Measurements from ENCODE around the gene SLCO2B1. TPM values are rescaled to one million over a fixed set of nuclear protein-coding genes. Genes with fewer than 3 reads are reported as not detected.

Gene SLCO2B1
- total RNA-seq, 4 donors from 2014 or later = 44.6 to 297 (median 208) TPM

GRCh38 chr11:75229466-75229865 lies 78.6 kb downstream of the SLCO2B1 start:
- TF ChIP-seq CTCF (IDR thresholded peaks at IDR 0.05) (no peak), POLR2A (IDR thresholded peaks at IDR 0.05) (no peak)
- H3K4me1 ChIP-seq = no peaks in the 10 kb centered on the region

DNA sequence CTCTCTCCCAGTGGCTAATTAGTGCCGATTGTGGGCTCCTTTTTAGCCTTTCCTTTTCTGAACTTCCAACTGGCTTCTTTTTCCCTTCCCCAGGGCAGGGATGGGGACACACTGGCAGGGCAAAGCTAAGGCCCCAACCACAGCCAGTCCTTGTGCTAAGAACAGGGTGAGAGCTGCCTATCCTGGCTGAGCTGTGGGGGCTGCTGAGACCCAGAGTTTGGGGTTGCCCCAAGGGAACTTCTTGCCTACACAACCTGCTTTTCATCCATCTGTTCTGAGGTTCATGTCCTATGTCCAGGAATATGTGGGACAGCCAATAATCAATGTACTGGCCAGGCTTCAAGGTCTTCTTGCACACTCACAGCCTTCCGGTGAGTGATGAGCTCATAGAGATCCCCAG lies 79.7 kb downstream of the SLCO2B1 start:
- peak in 1 of 3 donors; percentile 1 for DNase-seq
- no peaks in the 10 kb centered on the region for H3K9me3 ChIP-seq
- no peak overlapping the region for H3K27ac ChIP-seq
- H3K4me1 ChIP-seq = no peaks in the 10 kb centered on the region
- no peak for TF ChIP-seq CTCF (IDR thresholded peaks at IDR 0.05)
- no peak overlapping the region for H3K4me3 ChIP-seq
- no peaks in the 10 kb centered on the region for H3K27me3 ChIP-seq
- no peaks in the 10 kb centered on the region for H3K36me3 ChIP-seq

More at GRCh38 chr11:75229466-75229865, 78.6 kb downstream of the SLCO2B1 start:
- no peak overlapping the region for H3K4me3 ChIP-seq
- H3K36me3 ChIP-seq = no peaks in the 10 kb centered on the region
- H3K27me3 ChIP-seq = no peaks in the 10 kb centered on the region
- H3K27ac ChIP-seq = no peak overlapping the region
- DNase-seq = peak in 1 of 3 donors; percentile 25
- H3K9me3 ChIP-seq = no peaks in the 10 kb centered on the region

DNA sequence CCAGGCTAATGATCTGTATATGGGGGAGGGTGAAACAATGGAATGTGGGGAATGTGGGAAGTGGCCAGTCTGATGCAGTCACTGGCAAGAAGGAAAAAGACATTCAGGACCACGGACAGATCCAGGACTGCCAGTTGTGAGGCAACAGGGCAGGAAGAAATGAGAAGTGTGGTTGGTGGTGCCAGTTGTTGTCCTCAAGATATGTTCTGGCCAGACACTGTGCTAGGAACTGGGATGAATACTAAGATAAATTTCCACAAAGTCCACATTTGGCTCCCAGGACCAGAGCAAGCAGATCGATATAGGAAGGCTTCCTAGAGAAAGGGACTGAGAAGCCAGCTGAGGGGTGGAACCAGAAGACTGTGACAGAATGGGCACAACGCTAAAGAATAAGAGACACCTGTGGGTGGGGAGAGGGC lies 82.9 kb downstream of the SLCO2B1 start:
- Histone ChIP-seq H3K27me3 (no peaks in the 10 kb centered on the region), H3K4me1 (no peaks in the 10 kb centered on the region), H3K9me3 (no peaks in the 10 kb centered on the region), H3K36me3 (no peaks in the 10 kb centered on the region), H3K4me3 (no peak overlapping the region), H3K27ac (no peak overlapping the region)
- no peak for TF ChIP-seq CTCF (IDR thresholded peaks at IDR 0.05)
- no peak for TF ChIP-seq POLR2A (IDR thresholded peaks at IDR 0.05)
- peak in 1 of 3 donors; percentile 47 for DNase-seq

DNA sequence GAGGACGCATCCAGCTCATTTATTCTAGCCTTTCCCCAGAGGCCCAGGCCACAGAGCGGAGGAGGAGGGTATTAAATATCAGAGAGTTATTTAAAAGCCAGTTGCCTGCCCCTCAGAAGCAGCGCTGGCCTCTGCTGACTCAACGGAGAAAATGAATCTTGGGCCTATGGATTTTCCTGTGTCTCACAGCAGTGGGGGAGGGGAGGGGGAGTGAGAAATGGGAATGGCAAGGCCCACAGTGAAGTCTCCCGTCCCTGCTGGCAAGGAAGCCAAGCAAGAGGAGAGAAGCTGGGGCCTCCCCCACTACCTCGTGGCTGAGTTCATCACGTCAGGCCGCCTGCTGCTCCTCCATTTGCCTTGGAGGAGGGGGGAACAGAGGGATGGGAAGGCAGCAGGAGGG lies 85.2 kb downstream of the SLCO2B1 start:
- peaks cover 0 to 9% (median 4%) of the 10 kb centered on the region in 4 donors for H3K4me1 ChIP-seq
- no peak overlapping the region for H3K4me3 ChIP-seq
- TF ChIP-seq CTCF (IDR thresholded peaks at IDR 0.05) (no peak), POLR2A (IDR thresholded peaks at IDR 0.05) (no peak)
- no peaks in the 10 kb centered on the region for H3K36me3 ChIP-seq
- H3K27me3 ChIP-seq = peaks cover 0 to 14% of the 10 kb centered on the region in 2 donors
- peak in 1 of 3 donors; percentile 26 for DNase-seq
- H3K27ac ChIP-seq = no peak overlapping the region
- H3K9me3 ChIP-seq = no peaks in the 10 kb centered on the region

GRCh38 chr11:75237050-75237449 lies 86.1 kb downstream of the SLCO2B1 start:
- Histone ChIP-seq H3K27me3 (peaks cover 0 to 16% of the 10 kb centered on the region in 2 donors), H3K4me3 (no peak overlapping the region), H3K9me3 (no peaks in the 10 kb centered on the region), H3K36me3 (no peaks in the 10 kb centered on the region), H3K27ac (no peak overlapping the region), H3K4me1 (peaks cover 0 to 17% (median 6%) of the 10 kb centered on the region in 4 donors)
- TF ChIP-seq POLR2A (IDR thresholded peaks at IDR 0.05) = no peak
- TF ChIP-seq CTCF (IDR thresholded peaks at IDR 0.05) = no peak
- DNase-seq = peak in 1 of 3 donors; percentile 33

Data from Peyer's patch (tissue), 4 donors.